Measurements from ENCODE around the gene TEKTIP1.
A peak's percentile ranks its signal among the peaks of the same experiment; 100 is the strongest.
"Not testable (repeated sequence)": the region's sequence is repeated elsewhere in the genome, so short reads cannot be mapped to it uniquely, and the experiment has no call there.

The TEKTIP1 gene

GRCh38 chr19:3575260-3575741 is 36.3 kb downstream of the TEKTIP1 start:
- no peak for DNase-seq (ENCODE audit: low read depth)
- Histone ChIP-seq H3K36me3 (ENCODE audit: control insufficient read depth, insufficient read depth, low read length, severe bottlenecking) (peaks cover 5% of the 10 kb centered on the region), H3K9me3 (ENCODE audit: control insufficient read depth, low read length) (no peaks in the 10 kb centered on the region), H3K27me3 (replicated peaks; ENCODE audit: control insufficient read depth, insufficient read depth, low read length) (no peaks in the 10 kb centered on the region), H3K4me1 (ENCODE audit: control insufficient read depth, insufficient read depth, low read length) (peaks cover 22% of the 10 kb centered on the region), H3K9ac (ENCODE audit: low read length) (no peak overlapping the region), H3K4me3 (ENCODE audit: low read length) (no peak overlapping the region)

- Histone ChIP-seq H3K36me3 (ENCODE audit: control insufficient read depth, insufficient read depth, low read length, severe bottlenecking) (peaks cover 5% of the 10 kb centered on the region), H3K9ac (ENCODE audit: low read length) (peak overlapping the region; percentile 49), H3K9me3 (ENCODE audit: control insufficient read depth, low read length) (no peaks in the 10 kb centered on the region), H3K4me1 (ENCODE audit: control insufficient read depth, insufficient read depth, low read length) (peaks cover 27% of the 10 kb centered on the region), H3K27me3 (replicated peaks; ENCODE audit: control insufficient read depth, insufficient read depth, low read length) (no peaks in the 10 kb centered on the region), H3K4me3 (ENCODE audit: low read length) (peak overlapping the region; percentile 65)
- DNase-seq (ENCODE audit: low read depth) = no peak
Measured at GRCh38 chr19:3575949-3576673, 37.1 kb downstream of the TEKTIP1 start.

DNA sequence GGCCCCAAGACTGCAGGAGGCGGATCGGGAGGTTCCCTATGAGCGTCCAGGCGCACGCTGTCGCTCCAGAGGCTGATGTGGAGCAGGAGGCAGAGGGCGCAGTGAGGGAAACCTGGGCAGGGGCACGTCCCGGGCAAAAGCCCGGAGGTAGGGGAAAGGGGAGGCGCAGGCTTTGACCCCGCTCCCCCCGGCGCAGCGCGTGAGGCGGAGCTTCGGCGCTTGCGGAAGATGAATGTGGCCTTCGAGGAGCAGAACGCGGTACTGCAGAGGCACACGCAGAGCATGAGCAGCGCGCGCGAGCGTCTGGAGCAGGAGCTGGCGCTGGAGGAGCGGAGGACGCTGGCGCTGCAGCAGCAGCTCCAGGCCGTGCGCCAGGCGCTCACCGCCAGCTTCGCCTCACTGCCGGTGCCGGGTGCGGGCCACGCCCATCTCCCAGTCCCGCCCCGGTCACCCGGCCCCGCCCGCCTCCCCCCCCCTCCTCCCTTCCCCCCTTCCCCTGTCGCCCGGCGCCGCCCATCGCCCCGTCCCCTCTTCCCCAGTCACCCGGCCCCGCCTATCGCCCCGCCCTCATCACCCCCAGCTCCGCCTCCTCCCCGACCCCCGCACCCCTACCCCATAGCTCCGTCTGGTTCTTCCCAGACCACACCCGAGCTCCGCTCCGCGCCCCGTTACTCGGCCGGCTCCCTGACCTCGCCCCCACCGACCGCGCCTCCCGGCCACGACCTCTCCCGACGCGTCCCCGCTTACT is 37.9 kb downstream of the TEKTIP1 start:
- H3K4me3 ChIP-seq (ENCODE audit: low read length) = peak overlapping the region; percentile 65
- no peak for DNase-seq (ENCODE audit: low read depth)
- H3K9ac ChIP-seq (ENCODE audit: low read length) = peak overlapping the region; percentile 49
- H3K36me3 ChIP-seq (ENCODE audit: control insufficient read depth, insufficient read depth, low read length, severe bottlenecking) = peaks cover 5% of the 10 kb centered on the region
- peaks cover 27% of the 10 kb centered on the region for H3K4me1 ChIP-seq (ENCODE audit: control insufficient read depth, insufficient read depth, low read length)
- no peaks in the 10 kb centered on the region for H3K9me3 ChIP-seq (ENCODE audit: control insufficient read depth, low read length)
- no peaks in the 10 kb centered on the region for H3K27me3 ChIP-seq (replicated peaks; ENCODE audit: control insufficient read depth, insufficient read depth, low read length)

DNA sequence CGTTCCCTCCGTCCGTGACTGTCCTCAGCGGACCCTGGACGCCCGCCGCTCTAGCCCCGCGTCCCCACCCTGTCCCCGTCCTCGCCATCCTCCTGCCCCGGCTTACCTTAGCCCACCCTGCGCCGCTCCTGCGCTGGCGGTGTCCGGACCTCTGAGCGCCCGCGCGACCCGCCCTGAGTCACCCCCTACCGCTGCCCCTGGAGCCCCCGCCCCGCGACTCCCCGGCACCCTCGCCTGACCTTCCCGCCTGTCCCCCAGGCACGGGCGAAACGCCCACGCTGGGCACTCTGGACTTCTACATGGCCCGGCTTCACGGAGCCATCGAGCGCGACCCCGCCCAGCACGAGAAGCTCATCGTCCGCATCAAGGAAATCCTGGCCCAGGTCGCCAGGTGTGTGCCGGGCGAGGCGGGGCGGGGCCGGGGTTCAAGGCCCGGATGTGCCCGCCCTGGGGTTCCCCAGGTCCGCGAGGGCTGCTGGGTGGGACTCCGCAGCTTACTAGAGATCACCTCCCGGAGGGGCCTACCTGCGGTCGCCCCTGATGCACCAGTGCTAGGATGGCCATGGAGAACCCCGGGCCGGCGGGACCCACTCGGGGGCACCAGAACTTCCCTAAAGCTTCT is 38.9 kb downstream of the TEKTIP1 start:
- no peaks in the 10 kb centered on the region for H3K27me3 ChIP-seq (replicated peaks; ENCODE audit: control insufficient read depth, insufficient read depth, low read length)
- H3K36me3 ChIP-seq (ENCODE audit: control insufficient read depth, insufficient read depth, low read length, severe bottlenecking) = peaks cover 5% of the 10 kb centered on the region
- H3K4me3 ChIP-seq (ENCODE audit: low read length) = no peak overlapping the region
- no peaks in the 10 kb centered on the region for H3K9me3 ChIP-seq (ENCODE audit: control insufficient read depth, low read length)
- H3K9ac ChIP-seq (ENCODE audit: low read length) = no peak overlapping the region
- peaks cover 23% of the 10 kb centered on the region for H3K4me1 ChIP-seq (ENCODE audit: control insufficient read depth, insufficient read depth, low read length)
- no peak for DNase-seq (ENCODE audit: low read depth)

GRCh38 chr19:3578390-3578789 is 39.4 kb downstream of the TEKTIP1 start:
- Histone ChIP-seq H3K9ac (ENCODE audit: low read length) (no peak overlapping the region), H3K36me3 (ENCODE audit: control insufficient read depth, insufficient read depth, low read length, severe bottlenecking) (peaks cover 5% of the 10 kb centered on the region), H3K4me3 (ENCODE audit: low read length) (no peak overlapping the region), H3K4me1 (ENCODE audit: control insufficient read depth, insufficient read depth, low read length) (peaks cover 23% of the 10 kb centered on the region), H3K27me3 (replicated peaks; ENCODE audit: control insufficient read depth, insufficient read depth, low read length) (no peaks in the 10 kb centered on the region), H3K9me3 (ENCODE audit: control insufficient read depth, low read length) (no peaks in the 10 kb centered on the region)
- DNase-seq (ENCODE audit: low read depth) = no peak

GRCh38 chr19:3580156-3580934 is 41.4 kb downstream of the TEKTIP1 start:
- peak overlapping the region; percentile 70 for H3K9ac ChIP-seq (ENCODE audit: low read length)
- peak; percentile 85 for DNase-seq (ENCODE audit: low read depth)
- H3K4me3 ChIP-seq (ENCODE audit: low read length) = peak overlapping the region; percentile 51
- H3K4me1 ChIP-seq (ENCODE audit: control insufficient read depth, insufficient read depth, low read length) = peaks cover 23% of the 10 kb centered on the region
- H3K9me3 ChIP-seq (ENCODE audit: control insufficient read depth, low read length) = no peaks in the 10 kb centered on the region
- H3K27me3 ChIP-seq (replicated peaks; ENCODE audit: control insufficient read depth, insufficient read depth, low read length) = no peaks in the 10 kb centered on the region
- H3K36me3 ChIP-seq (ENCODE audit: control insufficient read depth, insufficient read depth, low read length, severe bottlenecking) = peaks cover 1% of the 10 kb centered on the region

GRCh38 chr19:3581792-3582191 is 42.8 kb downstream of the TEKTIP1 start:
- peaks cover 13% of the 10 kb centered on the region for H3K4me1 ChIP-seq (ENCODE audit: control insufficient read depth, insufficient read depth, low read length)
- H3K27me3 ChIP-seq (replicated peaks; ENCODE audit: control insufficient read depth, insufficient read depth, low read length); H3K36me3 ChIP-seq (ENCODE audit: control insufficient read depth, insufficient read depth, low read length, severe bottlenecking); H3K9ac ChIP-seq (ENCODE audit: low read length); DNase-seq (ENCODE audit: low read depth); H3K9me3 ChIP-seq (ENCODE audit: control insufficient read depth, low read length); H3K4me3 ChIP-seq (ENCODE audit: low read length): not testable (repeated sequence)

GRCh38 chr19:3584036-3584802 is 45.2 kb downstream of the TEKTIP1 start:
- H3K9me3 ChIP-seq (ENCODE audit: control insufficient read depth, low read length); H3K9ac ChIP-seq (ENCODE audit: low read length); H3K4me3 ChIP-seq (ENCODE audit: low read length); H3K27me3 ChIP-seq (replicated peaks; ENCODE audit: control insufficient read depth, insufficient read depth, low read length); DNase-seq (ENCODE audit: low read depth); H3K36me3 ChIP-seq (ENCODE audit: control insufficient read depth, insufficient read depth, low read length, severe bottlenecking): not testable (repeated sequence)
- peaks cover 13% of the 10 kb centered on the region for H3K4me1 ChIP-seq (ENCODE audit: control insufficient read depth, insufficient read depth, low read length)

DNA sequence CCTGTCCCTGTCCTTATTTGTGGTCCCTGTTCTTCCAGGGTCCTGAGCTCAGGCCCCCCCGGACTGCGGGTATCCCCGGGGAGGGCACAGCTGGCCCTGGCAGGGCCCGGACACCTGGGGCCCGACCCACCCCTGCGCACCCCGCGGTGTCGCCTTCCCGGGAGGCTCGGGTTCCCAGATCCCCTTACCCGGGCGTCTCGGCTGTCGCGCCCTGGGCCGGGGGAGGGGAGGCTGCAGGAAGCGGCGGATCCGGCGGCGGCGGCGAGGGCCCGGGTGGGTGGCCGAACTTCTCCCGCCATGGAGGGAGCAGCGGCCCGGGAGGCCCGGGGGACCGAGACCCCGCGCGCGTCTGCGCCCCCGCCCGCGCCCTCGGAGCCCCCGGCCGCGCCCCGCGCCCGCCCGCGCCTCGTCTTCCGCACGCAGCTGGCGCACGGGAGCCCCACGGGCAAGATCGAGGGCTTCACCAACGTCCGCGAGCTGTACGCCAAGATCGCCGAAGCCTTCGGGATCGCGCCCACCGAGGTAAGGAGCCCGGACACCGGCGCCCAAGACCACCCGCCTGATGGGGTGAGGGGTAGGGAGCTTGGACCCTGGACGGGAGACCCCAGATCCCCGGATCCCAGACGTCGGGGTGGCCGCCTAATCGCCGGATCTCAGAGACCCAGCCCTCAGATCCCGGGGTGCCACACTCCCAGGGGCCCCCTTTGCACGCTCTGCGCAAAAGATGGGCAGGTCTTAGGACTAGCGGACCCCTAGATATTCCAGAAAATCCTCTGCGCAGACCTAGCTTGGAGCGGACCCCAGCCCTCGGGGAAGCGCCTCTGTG is 46.5 kb downstream of the TEKTIP1 start, which contains the start of gene GIPC3:
TSS of gene GIPC3 (plus strand) at position 178 of the 826 bp plus-strand sequence. CDS start at position 298, 120 bp downstream.
- no peak within 1 kb of the TSS for H3K9ac ChIP-seq (ENCODE audit: low read length)
- no peaks in the 10 kb centered on the region for H3K9me3 ChIP-seq (ENCODE audit: control insufficient read depth, low read length)
- H3K27me3 ChIP-seq (replicated peaks; ENCODE audit: control insufficient read depth, insufficient read depth, low read length) = peaks cover 9% of the 10 kb centered on the region
- DNase-seq (ENCODE audit: low read depth) = peak; percentile 13
- H3K4me1 ChIP-seq (ENCODE audit: control insufficient read depth, insufficient read depth, low read length) = peaks cover 3% of the 10 kb centered on the region
- no peaks in the 10 kb centered on the region for H3K36me3 ChIP-seq (ENCODE audit: control insufficient read depth, insufficient read depth, low read length, severe bottlenecking)
- H3K4me3 ChIP-seq (ENCODE audit: low read length) = peak within 1 kb of the TSS; percentile 50

Data from adipocyte (in vitro differentiated cells).